Body of pancreas (tissue), 4 donors: Measurements from ENCODE around the gene OR1S1. TPM values are rescaled to one million over a fixed set of nuclear protein-coding genes. Genes with fewer than 3 reads are reported as not detected.
A peak's percentile ranks its signal among the peaks of the same experiment; 100 is the strongest.
"Not testable (repeated sequence)": the region's sequence is repeated elsewhere in the genome, so short reads cannot be mapped to it uniquely, and the experiment has no call there.

Experiments used
- ATAC-seq: fragments of 150-250 bp; one replicate; pipeline ENCODE4 v1.9.1; 2016
- DNase-seq, 4 donors: peaks; one replicate each; pipeline ENCODE4 v3.0.0-alpha.2; 2019
- H3K27ac ChIP-seq, 4 donors: fragments of 200-600 bp; sonication (generic); 1 replicate in 3 of 4; 2 replicates in 1 of 4; pipeline versions ENCODE4 v1.5.1 to v1.6.1; 2016 to 2019; ENCODE audit warnings: mild to moderate bottlenecking in 1 of 4, mixed read lengths in 1 of 4, moderate library complexity in 1 of 4
- H3K27me3 ChIP-seq, 2 donors: fragments of 200-600 bp; sonication (generic); one replicate each; pipeline ENCODE4 v1.6.0; 2016; ENCODE audit warnings: mild to moderate bottlenecking in 1 of 2
- H3K36me3 ChIP-seq, 2 donors: fragments of 200-600 bp; sonication (generic); replicated peaks in 1 of 2; 2 replicates each; pipeline ENCODE4 v1.5.1; 2016; ENCODE audit warnings: low read depth in 2 of 2; ENCODE audit not compliant: insufficient read depth in 1 of 2
- H3K4me1 ChIP-seq: fragments of 200-600 bp; sonication (generic); one replicate; pipeline ENCODE4 v1.6.0; 2016
- H3K4me3 ChIP-seq, 2 donors: fragments of 200-600 bp; sonication (generic); 1 replicate in 1 of 2; 2 replicates in 1 of 2; pipeline ENCODE4 v1.5.1; 2016 to 2019
- H3K9me3 ChIP-seq, 3 donors: fragments of 200-600 bp; sonication (generic); 1 replicate in 2 of 3; 2 replicates in 1 of 3; pipeline ENCODE4 v1.5.1; 2016
- POLR2A ChIP-seq, 3 donors: fragments of 450-650 bp; IDR thresholded peaks; one replicate each; pipeline ENCODE4 v1.6.1; 2016; ENCODE audit warnings: antibody characterized with exemption in 3 of 3, mild to moderate bottlenecking in 2 of 3
- WGBS, 2 donors: methylation state at CpG; one replicate each; pipeline ENCODE4 v1.1.5; 2017; 5-methylcytosine and 5-hydroxymethylcytosine counted together
- intact Hi-C: fragments of 100-400 bp; cut with DNase I; formaldehyde crosslinking; loops from one replicate; pipeline ENCODE4 v1.15.1; 2023
- total RNA-seq, 2 donors: library from RNA; depleted of rRNA; stranded (reverse); fragments of >200 nt; gene quantifications; one replicate each; pipeline ENCODE4 v1.1.0, GENCODE V29; 2016
- TF ChIP-seq, protein P1 (sequence below), 7 experiments: fragments of 450-650 bp in 4 of 7; fragments of 200-600 bp in 3 of 7; sonication (generic) in 3 of 7; IDR thresholded peaks; one replicate each; pipeline ENCODE4 v1.5.1; 2016 to 2019; ENCODE audit warnings: antibody characterized with exemption in 7 of 7

OR1S1 gene
- total RNA-seq = not detected

DNA sequence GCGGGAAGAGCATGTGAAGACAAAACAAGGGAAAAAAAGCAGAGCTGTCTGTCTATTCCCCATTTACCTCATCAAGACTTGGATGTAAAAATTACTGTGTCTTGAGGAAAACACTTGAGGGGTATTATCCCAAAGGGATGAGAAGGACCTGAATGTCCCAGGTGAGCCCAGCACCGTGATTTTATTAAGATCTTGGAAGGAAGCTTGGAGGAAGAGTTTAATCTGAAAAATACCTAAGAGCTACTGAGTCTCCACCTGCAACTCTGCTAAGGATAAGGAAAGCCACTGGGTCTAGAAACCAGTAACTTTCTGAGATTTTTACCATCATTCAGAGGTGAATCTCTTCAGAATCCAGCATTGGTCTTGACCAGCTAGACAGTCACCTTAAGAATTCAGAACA lies at the start of gene OR1S1:
TSS of gene OR1S1 (plus strand) at position 301 of the 400 bp plus-strand sequence.
- H3K36me3 ChIP-seq, H3K4me3 ChIP-seq, H3K4me1 ChIP-seq, ATAC-seq, H3K27me3 ChIP-seq, intact Hi-C loops, H3K27ac ChIP-seq, H3K9me3 ChIP-seq, DNase-seq: not testable (repeated sequence)
- WGBS, 2 donors = 67 to 77% methylated on average over 1 to 2 of the region's 2 CpGs

DNA sequence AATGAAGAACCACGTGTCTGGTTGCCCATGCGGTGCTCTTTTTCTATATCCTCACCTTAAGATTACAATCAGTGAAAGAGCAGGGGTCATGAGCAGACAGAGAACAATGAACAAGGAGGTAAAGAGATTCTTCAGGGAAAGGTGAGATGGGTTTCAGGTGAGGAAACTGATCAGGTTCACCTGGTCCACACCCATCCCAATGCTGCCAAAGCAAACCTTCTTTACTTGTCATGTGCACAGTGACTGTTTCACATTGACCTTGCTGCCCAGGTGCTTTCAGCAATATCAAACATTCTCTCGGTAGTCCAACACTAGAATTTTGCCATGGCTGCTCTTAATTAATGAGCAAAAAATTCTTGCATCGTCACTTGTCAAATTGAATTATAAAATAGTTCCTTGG lies 48.1 kb upstream of the OR1S1 start:
- DNase-seq (no peak), ATAC-seq (no peak)
- H3K27me3 ChIP-seq = no peaks in the 10 kb centered on the region
- 39 to 44% methylated on average over 4 of the region's 4 CpGs for WGBS, 2 donors
- no peaks in the 10 kb centered on the region for H3K36me3 ChIP-seq
- H3K9me3 ChIP-seq = no peaks in the 10 kb centered on the region
- H3K4me1 ChIP-seq = peaks cover 8% of the 10 kb centered on the region
- H3K4me3 ChIP-seq = no peak overlapping the region
- intact Hi-C loops = no loop called here
- H3K27ac ChIP-seq = peak overlapping the region in 1 of 4 donors; percentile 37
- TF ChIP-seq POLR2A (IDR thresholded peaks at IDR 0.05) = no peak
- TF ChIP-seq, protein P1, sequence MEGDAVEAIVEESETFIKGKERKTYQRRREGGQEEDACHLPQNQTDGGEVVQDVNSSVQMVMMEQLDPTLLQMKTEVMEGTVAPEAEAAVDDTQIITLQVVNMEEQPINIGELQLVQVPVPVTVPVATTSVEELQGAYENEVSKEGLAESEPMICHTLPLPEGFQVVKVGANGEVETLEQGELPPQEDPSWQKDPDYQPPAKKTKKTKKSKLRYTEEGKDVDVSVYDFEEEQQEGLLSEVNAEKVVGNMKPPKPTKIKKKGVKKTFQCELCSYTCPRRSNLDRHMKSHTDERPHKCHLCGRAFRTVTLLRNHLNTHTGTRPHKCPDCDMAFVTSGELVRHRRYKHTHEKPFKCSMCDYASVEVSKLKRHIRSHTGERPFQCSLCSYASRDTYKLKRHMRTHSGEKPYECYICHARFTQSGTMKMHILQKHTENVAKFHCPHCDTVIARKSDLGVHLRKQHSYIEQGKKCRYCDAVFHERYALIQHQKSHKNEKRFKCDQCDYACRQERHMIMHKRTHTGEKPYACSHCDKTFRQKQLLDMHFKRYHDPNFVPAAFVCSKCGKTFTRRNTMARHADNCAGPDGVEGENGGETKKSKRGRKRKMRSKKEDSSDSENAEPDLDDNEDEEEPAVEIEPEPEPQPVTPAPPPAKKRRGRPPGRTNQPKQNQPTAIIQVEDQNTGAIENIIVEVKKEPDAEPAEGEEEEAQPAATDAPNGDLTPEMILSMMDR (IDR thresholded peaks at IDR 0.05) = no peak

DNA sequence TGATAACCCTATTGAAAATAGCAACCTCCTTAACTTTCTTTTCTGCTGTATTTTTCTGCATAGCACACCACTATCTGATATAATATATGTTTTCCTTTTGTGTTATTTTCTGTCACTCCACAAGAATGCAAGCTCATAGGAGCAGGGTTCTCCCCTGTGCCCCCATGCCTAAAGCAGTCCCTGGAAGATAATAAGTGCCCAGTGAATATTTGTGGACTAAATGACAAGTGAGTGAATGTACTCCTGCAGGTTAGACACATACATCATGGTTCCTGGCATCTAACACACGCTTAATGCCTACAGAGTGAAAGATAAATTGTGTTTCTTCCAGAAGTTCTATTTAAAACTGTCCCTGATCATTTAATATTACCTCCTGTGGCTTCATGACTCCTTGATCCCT lies 47.5 kb upstream of the OR1S1 start:
- no peaks in the 10 kb centered on the region for H3K27me3 ChIP-seq
- ATAC-seq (no peak), DNase-seq (no peak)
- peak overlapping the region in 2 of 4 donors; percentile 33 to 37 for H3K27ac ChIP-seq
- no peak for TF ChIP-seq POLR2A (IDR thresholded peaks at IDR 0.05)
- TF ChIP-seq, protein P1 (IDR thresholded peaks at IDR 0.05) = no peak
- H3K9me3 ChIP-seq = no peaks in the 10 kb centered on the region
- 30 to 35% methylated on average over 1 of the region's 1 CpG for WGBS, 2 donors
- no peak overlapping the region for H3K4me3 ChIP-seq
- peaks cover 8% of the 10 kb centered on the region for H3K4me1 ChIP-seq
- H3K36me3 ChIP-seq = no peaks in the 10 kb centered on the region
- intact Hi-C loops = no loop called here

DNA sequence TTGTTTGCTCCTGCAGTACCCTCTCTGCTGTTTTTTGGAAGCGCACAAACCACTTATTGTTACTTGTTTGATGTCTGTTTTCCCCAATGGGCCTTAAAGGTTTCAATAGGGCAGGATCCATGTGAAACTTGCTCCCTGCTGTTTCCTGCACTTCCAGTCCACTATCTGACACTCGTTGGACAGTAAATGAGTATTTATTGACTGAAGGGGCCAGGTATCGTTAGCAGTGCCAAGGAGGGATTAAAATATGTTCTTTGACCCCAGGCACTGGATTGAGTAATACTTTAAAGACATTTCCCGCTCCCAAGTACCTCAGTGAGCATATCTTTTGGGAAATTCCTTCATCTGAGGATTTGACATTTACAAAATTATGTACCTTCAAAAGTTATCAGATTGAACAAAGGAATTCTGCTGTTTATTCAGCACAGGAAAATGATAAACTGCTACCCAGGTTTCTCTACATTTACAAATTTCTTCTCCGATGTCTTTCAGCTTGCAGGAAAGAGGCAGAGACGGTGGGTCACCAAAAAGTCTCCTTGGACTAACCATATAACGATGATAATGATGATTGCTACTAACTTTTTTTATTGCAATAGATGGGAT lies 46.9 kb upstream of the OR1S1 start:
- ATAC-seq (no peak), DNase-seq (no peak)
- no peak overlapping the region for H3K4me3 ChIP-seq
- peak overlapping the region in 2 of 4 donors; percentile 33 to 37 for H3K27ac ChIP-seq
- intact Hi-C loops = no loop called here
- 34 to 39% methylated on average over 7 of the region's 7 CpGs for WGBS, 2 donors
- TF ChIP-seq, protein P1 (IDR thresholded peaks at IDR 0.05) = no peak
- TF ChIP-seq POLR2A (IDR thresholded peaks at IDR 0.05) = no peak
- H3K9me3 ChIP-seq = no peaks in the 10 kb centered on the region
- H3K4me1 ChIP-seq = peaks cover 8% of the 10 kb centered on the region
- no peaks in the 10 kb centered on the region for H3K36me3 ChIP-seq
- no peaks in the 10 kb centered on the region for H3K27me3 ChIP-seq

DNA sequence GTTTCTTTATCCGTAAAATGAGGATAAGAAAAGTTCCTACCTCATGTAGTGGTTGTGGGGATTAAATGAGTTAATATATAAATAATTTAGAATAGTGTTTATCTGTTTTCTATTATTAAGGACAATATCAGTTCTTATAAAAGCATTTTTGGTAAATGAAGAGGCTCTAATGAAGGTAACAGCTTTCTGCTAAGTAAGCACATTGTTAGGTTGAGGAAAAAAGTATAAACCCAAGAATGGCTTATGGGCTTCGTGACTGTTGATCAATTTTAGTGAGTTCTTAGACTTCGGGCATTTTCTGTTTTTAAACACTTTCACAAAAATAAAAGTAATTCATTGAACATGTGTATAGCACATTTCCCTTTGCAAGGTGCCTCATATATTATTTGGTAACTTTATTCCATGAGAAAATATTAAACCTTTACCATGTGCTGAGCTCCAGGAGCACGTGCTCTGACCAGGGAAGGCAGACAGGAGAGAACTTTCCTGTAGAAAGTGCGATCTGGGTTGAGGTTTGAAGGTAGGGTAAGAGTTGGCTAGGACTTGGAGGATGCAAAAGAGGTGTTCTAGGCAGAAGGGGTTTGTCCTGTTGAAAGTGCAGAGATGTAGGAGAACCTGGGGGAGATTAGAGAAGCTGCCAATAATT lies 35.0 kb upstream of the OR1S1 start:
- TF ChIP-seq POLR2A (IDR thresholded peaks at IDR 0.05) = no peak
- TF ChIP-seq, protein P1 (IDR thresholded peaks at IDR 0.05) = no peak
- Histone ChIP-seq H3K27ac (no peak overlapping the region), H3K27me3 (no peaks in the 10 kb centered on the region), H3K9me3 (no peaks in the 10 kb centered on the region), H3K4me3 (no peak overlapping the region), H3K36me3 (no peaks in the 10 kb centered on the region), H3K4me1 (no peaks in the 10 kb centered on the region)
- DNase-seq = no peak
- intact Hi-C loops = no loop called here
- no peak for ATAC-seq
- whole genome bisulfite sequencing, 2 donors = 54 to 59% methylated on average over 5 of the region's 5 CpGs
